H1 (cell line): Measurements from ENCODE around the gene LARP4B. TPM values are rescaled to one million over a fixed set of nuclear protein-coding genes. Genes with fewer than 3 reads are reported as not detected.

Experiments
- CTCF ChIA-PET: fragments of 300-600 bp; sonication (Branson Sonifier 250); formaldehyde crosslinking; loops from one replicate; lab custom pipeline; 2021; ENCODE audit not compliant: partially characterized antibody; lab: Charles Lee
- POLR2A ChIA-PET: fragments of 300-600 bp; sonication (Branson Sonifier 250); formaldehyde crosslinking; loops from one replicate; lab custom pipeline; 2021; ENCODE audit warnings: inconsistent platforms; ENCODE audit not compliant: partially characterized antibody; lab: Charles Lee
- DNase-seq, 2 experiments: peaks; one replicate each; pipeline versions ENCODE4 v3.0.0 to v3.0.0-alpha.2; 2010 to 2022; ENCODE audit warnings: low spot score in 2 of 2, low read depth in 1 of 2, mixed read lengths in 1 of 2
- FAIRE-seq: peaks from 2 replicates; lab custom pipeline; 2011; peaks lifted over from hg19 to GRCh38; lab: Jason Lieb, UNC
- H2AFZ ChIP-seq: 2 replicates; pipeline ENCODE4 v1.8.1; 2012; ENCODE audit warnings: low read length, inconsistent platforms
- H2AK5ac ChIP-seq: 2 replicates; pipeline ENCODE4 v1.6.1; 2013; ENCODE audit warnings: low read depth, low read length
- H2BK120ac ChIP-seq: replicated peaks from 2 replicates; pipeline ENCODE3; 2013; ENCODE audit warnings: low read depth, low read length, inconsistent platforms
- H2BK12ac ChIP-seq: 2 replicates; pipeline ENCODE4 v1.6.1; 2013; ENCODE audit warnings: low read depth, low read length
- H2BK15ac ChIP-seq: 2 replicates; pipeline ENCODE4 v1.6.1; 2013; ENCODE audit warnings: low read length
- H2BK20ac ChIP-seq: 2 replicates; pipeline ENCODE4 v1.6.1; 2013; ENCODE audit warnings: low read length
- H2BK5ac ChIP-seq: 2 replicates; pipeline ENCODE4 v1.6.1; 2013; ENCODE audit warnings: low read depth, low read length
- H3K14ac ChIP-seq: 2 replicates; pipeline ENCODE4 v1.6.1; 2013; ENCODE audit warnings: inconsistent platforms; ENCODE audit not compliant: insufficient read length
- H3K18ac ChIP-seq: 2 replicates; pipeline ENCODE4 v1.6.1; 2013; ENCODE audit warnings: low read length; ENCODE audit errors: extremely low read depth
- H3K23ac ChIP-seq: 2 replicates; pipeline ENCODE4 v1.6.1; 2013; ENCODE audit warnings: inconsistent platforms; ENCODE audit not compliant: insufficient read length
- H3K23me2 ChIP-seq: 2 replicates; pipeline ENCODE4 v1.6.1; 2013; ENCODE audit warnings: low read depth, low read length
- H3K27ac ChIP-seq: 2 replicates; pipeline ENCODE4 v1.6.1; 2011; ENCODE audit warnings: low read depth, low read length, inconsistent platforms
- H3K27me3 ChIP-seq, 4 experiments: replicated peaks in 1 of 4; 1 replicate in 1 of 4; 2 replicates in 3 of 4; pipeline versions ENCODE4 v1.6.1 to v1.8.1; 2011 to 2013; ENCODE audit warnings: low read length in 3 of 4, mild to moderate bottlenecking in 3 of 4, inconsistent platforms in 2 of 4, mixed read lengths in 2 of 4, moderate library complexity in 1 of 4; ENCODE audit not compliant: control insufficient read depth in 3 of 4, insufficient read depth in 3 of 4; ENCODE audit errors: extremely low read depth in 1 of 4
- H3K36me3 ChIP-seq, 4 experiments: 2 replicates each; pipeline versions ENCODE4 v1.6.1 to v1.8.1; 2011 to 2013; ENCODE audit warnings: mild to moderate bottlenecking in 4 of 4, low read length in 3 of 4, moderate library complexity in 2 of 4, control low read depth in 1 of 4, inconsistent platforms in 1 of 4; ENCODE audit not compliant: insufficient read depth in 4 of 4, control insufficient read depth in 2 of 4
- H3K4ac ChIP-seq: replicated peaks from 2 replicates; pipeline ENCODE3; 2013; ENCODE audit warnings: low read length, low read depth, mixed read lengths, inconsistent platforms; ENCODE audit not compliant: insufficient read length
- H3K4me1 ChIP-seq, 4 experiments: replicated peaks in 1 of 4; 1 replicate in 1 of 4; 2 replicates in 3 of 4; pipeline versions ENCODE4 v1.6.1 to v1.8.1; 2011 to 2013; ENCODE audit warnings: low read length in 3 of 4, inconsistent platforms in 2 of 4, mixed read lengths in 1 of 4; ENCODE audit not compliant: insufficient read depth in 4 of 4, control insufficient read depth in 3 of 4
- H3K4me2 ChIP-seq, 2 experiments: 2 replicates each; pipeline versions ENCODE4 v1.6.1 to v1.8.1; 2011 to 2013; ENCODE audit warnings: low read depth in 2 of 2, low read length in 2 of 2, control low read depth in 1 of 2, inconsistent platforms in 1 of 2, mild to moderate bottlenecking in 1 of 2; ENCODE audit not compliant: insufficient read depth in 1 of 2
- H3K4me3 ChIP-seq, 4 experiments: fragments of 200-600, 300-600 bp in 1 of 4; sonication (generic), shearing (Covaris generic), sonication (Bioruptor Twin) in 1 of 4; 2 replicates each; pipeline versions ENCODE4 v1.5.1 to v1.8.1; 2011 to 2016; ENCODE audit warnings: low read length in 4 of 4, low read depth in 3 of 4, control low read depth in 2 of 4, inconsistent platforms in 2 of 4, mild to moderate bottlenecking in 2 of 4, mixed read lengths in 1 of 4, moderate library complexity in 1 of 4; ENCODE audit not compliant: insufficient read depth in 2 of 4; ENCODE audit errors: extremely low read depth in 1 of 4
- H3K56ac ChIP-seq: replicated peaks from 2 replicates; pipeline ENCODE3; 2013; ENCODE audit warnings: low read depth, mild to moderate bottlenecking, mixed read lengths, low read length, inconsistent platforms; ENCODE audit not compliant: insufficient read length
- H3K79me1 ChIP-seq: 2 replicates; pipeline ENCODE4 v1.6.1; 2013; ENCODE audit warnings: low read depth, low read length, control low read depth
- H3K79me2 ChIP-seq, 2 experiments: 2 replicates each; pipeline versions ENCODE4 v1.6.1 to v1.8.1; 2012 to 2013; ENCODE audit warnings: low read length in 2 of 2, mild to moderate bottlenecking in 2 of 2, inconsistent platforms in 1 of 2; ENCODE audit not compliant: insufficient read depth in 2 of 2, control insufficient read depth in 1 of 2
- H3K9ac ChIP-seq, 4 experiments: replicated peaks in 1 of 4; 1 replicate in 1 of 4; 2 replicates in 3 of 4; pipeline versions ENCODE4 v1.6.1 to v1.8.1; 2011 to 2013; ENCODE audit warnings: low read depth in 3 of 4, low read length in 3 of 4, control low read depth in 2 of 4, mild to moderate bottlenecking in 2 of 4, moderate library complexity in 2 of 4, inconsistent platforms in 1 of 4; ENCODE audit errors: extremely low read depth in 1 of 4
- H3K9me3 ChIP-seq, 2 experiments: 2 replicates each; pipeline versions ENCODE4 v1.6.1 to v1.8.1; 2012 to 2013; ENCODE audit warnings: mild to moderate bottlenecking in 2 of 2, moderate library complexity in 2 of 2, control low read depth in 1 of 2, inconsistent platforms in 1 of 2, low read depth in 1 of 2, low read length in 1 of 2, mixed read lengths in 1 of 2; ENCODE audit not compliant: insufficient read depth in 2 of 2
- H4K20me1 ChIP-seq, 2 experiments: replicated peaks in 1 of 2; 2 replicates each; pipeline versions ENCODE3 to v1.8.1; 2011 to 2013; ENCODE audit warnings: inconsistent platforms in 2 of 2, low read length in 2 of 2, mild to moderate bottlenecking in 1 of 2; ENCODE audit not compliant: insufficient read depth in 2 of 2, control insufficient read depth in 1 of 2
- H4K5ac ChIP-seq: 2 replicates; pipeline ENCODE4 v1.6.1; 2013; ENCODE audit warnings: low read length, low read depth, mixed read lengths, inconsistent platforms; ENCODE audit not compliant: insufficient read length
- H4K8ac ChIP-seq: 2 replicates; pipeline ENCODE4 v1.8.0; 2013; ENCODE audit warnings: mild to moderate bottlenecking, moderate library complexity, low read length, inconsistent platforms; ENCODE audit not compliant: insufficient read depth; ENCODE audit errors: extremely low read depth
- H4K91ac ChIP-seq: replicated peaks from 2 replicates; pipeline ENCODE3; 2013; ENCODE audit warnings: low read length, mixed read lengths, inconsistent platforms; ENCODE audit not compliant: insufficient read length
- CBX8 ChIP-seq: fragments of 300-800, 300-1000 bp; sonication (generic); IDR thresholded peaks from 2 replicates; pipeline ENCODE4 v1.7.1; 2016; ENCODE audit warnings: low read depth, low read length, borderline replicate concordance
- SIX5 ChIP-seq: IDR thresholded peaks from 2 replicates; pipeline ENCODE4 v1.6.1; 2011; ENCODE audit warnings: mild to moderate bottlenecking, low read depth, low read length
- TAF7 ChIP-seq: optimal IDR thresholded peaks from 2 replicates; pipeline ENCODE3; 2011; ENCODE audit warnings: low read depth, mild to moderate bottlenecking, inconsistent platforms, low read length, moderate library complexity, borderline replicate concordance
- TEAD4 ChIP-seq: IDR thresholded peaks from 2 replicates; pipeline ENCODE4 v1.6.1; 2012; ENCODE audit warnings: low read depth, low read length, inconsistent platforms, mixed read lengths
- WGBS, 2 experiments: shearing (Covaris generic) in 1 of 2; methylation state at CpG; one replicate each; pipeline versions ENCODE4 v1.1.6 to v1.1.7; 2013 to 2015; ENCODE audit warnings: low lambda C conversion rate in 2 of 2, mixed read lengths in 2 of 2, inconsistent platforms in 1 of 2, low coverage in 1 of 2, missing lambda C conversion rate in 1 of 2; ENCODE audit not compliant: insufficient replicate concordance in 2 of 2, insufficient coverage in 1 of 2, insufficient read length in 1 of 2; ENCODE audit errors: extremely low coverage in 1 of 2, missing lambda C conversion rate in 1 of 2; 5-methylcytosine and 5-hydroxymethylcytosine counted together
- polyA plus RNA-seq, 7 experiments: library from polyadenylated mRNA; depleted of rRNA in 3 of 7; stranded (reverse) in 5 of 7; unstranded in 2 of 7; fragments of >200 nt in 5 of 7; fragments of 200-250 nt in 2 of 7; gene quantifications; 1 replicate in 5 of 7; 2 replicates in 1 of 7; 4 replicates in 1 of 7; pipeline versions ENCODE4 v1.2.1 to v1.2.3, GENCODE V29; 2011 to 2013; ENCODE audit warnings: missing spikeins in 2 of 7, mixed read lengths in 2 of 7
- total RNA-seq: library from RNA; stranded (reverse); fragmentation: NEBNext Ultra II Directional; extraction: Animal tissue kit (Norgen Biotek cat#: 25700); gene quantifications from 2 replicates; pipeline ENCODE4 v1.2.1, GENCODE V29; 2021

The LARP4B gene
- total and polyA plus RNA-seq, 2 of the 8 experiments (the other 6 are each of a cell fraction or from before 2014, with no cell fraction given): 20.1 to 78.6 TPM

DNA sequence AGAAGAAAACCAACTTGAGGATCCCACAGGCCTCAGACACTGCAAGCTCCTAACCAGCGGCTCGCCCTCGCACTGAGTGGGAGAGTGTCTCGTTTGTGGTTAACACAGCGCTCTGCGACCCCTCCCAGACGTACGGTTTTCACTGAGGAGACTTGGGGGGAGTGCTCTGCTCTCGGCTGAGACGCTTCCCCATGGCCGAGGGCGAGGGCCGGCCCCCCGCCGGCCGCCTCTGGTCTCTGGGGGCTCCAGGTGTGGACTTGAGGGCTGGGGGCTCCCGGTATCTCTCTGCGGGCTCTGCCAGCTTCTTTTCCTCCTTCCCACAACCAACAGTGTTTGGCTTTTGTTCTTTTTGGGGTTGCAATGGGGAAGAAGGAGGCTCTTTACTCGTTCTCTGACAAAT lies 118.7 kb downstream of the LARP4B start:
- Histone ChIP-seq H3K56ac (no peak overlapping the region), H3K4me3 (no peak overlapping the region), H2BK15ac (no peak overlapping the region), H3K18ac (no peak overlapping the region), H3K4me1 (no peaks in the 10 kb centered on the region; a peak in 1 of 7 replicates), H4K20me1 (peaks cover 0 to 13% of the 10 kb centered on the region in 2 experiments), H3K36me3 (peaks cover 30 to 75% (median 49%) of the 10 kb centered on the region in 4 experiments), H3K14ac (no peak overlapping the region), H3K4me2 (no peak overlapping the region), H3K23me2 (no peaks in the 10 kb centered on the region), H2BK5ac (no peak overlapping the region), H3K79me2 (no peaks in the 10 kb centered on the region), H3K79me1 (peaks cover 2% of the 10 kb centered on the region; the same call in 1 of the 2 replicates), H2BK120ac (no peak overlapping the region), H2BK12ac (no peak overlapping the region), H3K23ac (no peak overlapping the region), H3K4ac (no peak overlapping the region), H2BK20ac (no peak overlapping the region), H3K27ac (no peak overlapping the region), H2AFZ (no peak overlapping the region), H3K9ac (no peak overlapping the region), H2AK5ac (no peak overlapping the region), H4K91ac (no peak overlapping the region), H3K27me3 (no peaks in the 10 kb centered on the region), H4K8ac (no peak overlapping the region), H3K9me3 (no peaks in the 10 kb centered on the region), H4K5ac (no peak overlapping the region)
- POLR2A ChIA-PET: interaction anchor here (0.8 kb wide), 1 partner anchor 11 kb away, joined by 4 read pairs; no protein-coding TSS in a partner anchor
- no peak for FAIRE-seq
- 97% methylated on average over 12 of the region's 19 CpGs; no CpG with 5 or more reads in 1 of the 2 experiments for WGBS, 2 experiments
- DNase-seq: no peak
- CTCF ChIA-PET: interaction anchor here (0.6 to 1.0 kb wide), 2 partner anchors 18 to 53 kb away, joined by 3 read pairs; no protein-coding TSS in a partner anchor
- no peak for TF ChIP-seq SIX5
- TF ChIP-seq TAF7: no peak
- TF ChIP-seq CBX8: no peak
- TF ChIP-seq TEAD4: no peak
